ENCODE results near the gene SEPTIN10. TPM values are rescaled to one million over a fixed set of nuclear protein-coding genes. Genes with fewer than 3 reads are reported as not detected.

The SEPTIN10 gene
- total and polyA plus RNA-seq, 5 donors from 2014 or later = 1.1 to 5.6 (median 4.8) TPM

- ATAC-seq (ENCODE audit: low read depth in 2 of 2) = no peak
- Mint-ChIP-seq H3K9me3 (no peaks in the 10 kb centered on the region), H3K27ac (no peak overlapping the region), H3K4me1 (peaks cover 0 to 15% (median 6%) of the 10 kb centered on the region in 4 donors), H3K4me3 (no peak overlapping the region), H3K36me3 (no peaks in the 10 kb centered on the region), H3K27me3 (no peaks in the 10 kb centered on the region)
- Histone ChIP-seq H3K9me3 (ENCODE audit: control insufficient read depth in 2 of 2, low read length in 2 of 2) (no peaks in the 10 kb centered on the region), H3K4me3 (ENCODE audit: low read depth, low read length) (no peak overlapping the region), H3K36me3 (ENCODE audit: control insufficient read depth, insufficient read depth, low read length) (no peaks in the 10 kb centered on the region), H3K27me3 (ENCODE audit: control insufficient read depth, insufficient read depth, low read length) (no peaks in the 10 kb centered on the region), H3K4me1 (ENCODE audit: control insufficient read depth, insufficient read depth, low read length, poor library complexity, severe bottlenecking) (no peaks in the 10 kb centered on the region), H3K27ac (ENCODE audit: insufficient read depth, low read length, poor library complexity, severe bottlenecking) (no peak overlapping the region)
- DNase-seq = no peak
Measured at GRCh38 chr2:109512076-109512475, 101.7 kb downstream of the SEPTIN10 start.

GRCh38 chr2:109511168-109511567, 102.6 kb downstream of the SEPTIN10 start:
- H3K27me3 Mint-ChIP-seq = no peaks in the 10 kb centered on the region
- DNase-seq = no peak
- Histone ChIP-seq H3K36me3 (ENCODE audit: control insufficient read depth, insufficient read depth, low read length) (no peaks in the 10 kb centered on the region), H3K27me3 (ENCODE audit: control insufficient read depth, insufficient read depth, low read length) (no peaks in the 10 kb centered on the region), H3K9me3 (ENCODE audit: control insufficient read depth in 2 of 2, low read length in 2 of 2) (no peaks in the 10 kb centered on the region), H3K4me3 (ENCODE audit: low read depth, low read length) (no peak overlapping the region), H3K27ac (ENCODE audit: insufficient read depth, low read length, poor library complexity, severe bottlenecking) (no peak overlapping the region), H3K4me1 (ENCODE audit: control insufficient read depth, insufficient read depth, low read length, poor library complexity, severe bottlenecking) (no peaks in the 10 kb centered on the region)
- no peak overlapping the region for H3K27ac Mint-ChIP-seq
- no peaks in the 10 kb centered on the region for H3K36me3 Mint-ChIP-seq
- H3K4me1 Mint-ChIP-seq = peaks cover 0 to 15% (median 6%) of the 10 kb centered on the region in 4 donors
- H3K4me3 Mint-ChIP-seq = no peak overlapping the region
- H3K9me3 Mint-ChIP-seq = no peaks in the 10 kb centered on the region
- no peak for ATAC-seq (ENCODE audit: low read depth in 2 of 2)

GRCh38 chr2:109510136-109511028, 103.4 kb downstream of the SEPTIN10 start:
- H3K36me3 ChIP-seq (ENCODE audit: control insufficient read depth, insufficient read depth, low read length) = no peaks in the 10 kb centered on the region
- no peaks in the 10 kb centered on the region for H3K27me3 Mint-ChIP-seq
- no peaks in the 10 kb centered on the region for H3K9me3 ChIP-seq (ENCODE audit: control insufficient read depth in 2 of 2, low read length in 2 of 2)
- no peak overlapping the region for H3K27ac ChIP-seq (ENCODE audit: insufficient read depth, low read length, poor library complexity, severe bottlenecking)
- DNase-seq = peak; percentile 55 to 77 (median 75)
- no peaks in the 10 kb centered on the region for H3K4me1 ChIP-seq (ENCODE audit: control insufficient read depth, insufficient read depth, low read length, poor library complexity, severe bottlenecking)
- H3K4me1 Mint-ChIP-seq = peaks cover 0 to 15% (median 6%) of the 10 kb centered on the region in 4 donors
- no peaks in the 10 kb centered on the region for H3K36me3 Mint-ChIP-seq
- no peaks in the 10 kb centered on the region for H3K9me3 Mint-ChIP-seq
- no peak overlapping the region for H3K4me3 ChIP-seq (ENCODE audit: low read depth, low read length)
- peak; percentile 57 to 60 for ATAC-seq (ENCODE audit: low read depth in 2 of 2)
- H3K27me3 ChIP-seq (ENCODE audit: control insufficient read depth, insufficient read depth, low read length) = no peaks in the 10 kb centered on the region
- no peak overlapping the region for H3K4me3 Mint-ChIP-seq
- H3K27ac Mint-ChIP-seq = peak overlapping the region in 1 of 3 donors; percentile 72

- Mint-ChIP-seq H3K9me3 (no peaks in the 10 kb centered on the region), H3K36me3 (no peaks in the 10 kb centered on the region), H3K27ac (peak overlapping the region in 1 of 3 donors; percentile 83), H3K4me3 (no peak overlapping the region), H3K27me3 (no peaks in the 10 kb centered on the region), H3K4me1 (peaks cover 0 to 8% (median 5%) of the 10 kb centered on the region in 4 donors)
- Histone ChIP-seq H3K27ac (ENCODE audit: insufficient read depth, low read length, poor library complexity, severe bottlenecking) (no peak overlapping the region), H3K27me3 (ENCODE audit: control insufficient read depth, insufficient read depth, low read length) (no peaks in the 10 kb centered on the region), H3K9me3 (ENCODE audit: control insufficient read depth in 2 of 2, low read length in 2 of 2) (no peaks in the 10 kb centered on the region), H3K4me3 (ENCODE audit: low read depth, low read length) (no peak overlapping the region), H3K36me3 (ENCODE audit: control insufficient read depth, insufficient read depth, low read length) (no peaks in the 10 kb centered on the region), H3K4me1 (ENCODE audit: control insufficient read depth, insufficient read depth, low read length, poor library complexity, severe bottlenecking) (no peaks in the 10 kb centered on the region)
- DNase-seq = no peak
- no peak for ATAC-seq (ENCODE audit: low read depth in 2 of 2)
Measured at GRCh38 chr2:109508556-109508955, 105.2 kb downstream of the SEPTIN10 start.

- H3K4me1 Mint-ChIP-seq = peaks cover 0 to 5% (median 2%) of the 10 kb centered on the region in 4 donors
- Histone ChIP-seq H3K4me3 (ENCODE audit: low read depth, low read length) (no peak overlapping the region), H3K4me1 (ENCODE audit: control insufficient read depth, insufficient read depth, low read length, poor library complexity, severe bottlenecking) (no peaks in the 10 kb centered on the region), H3K9me3 (ENCODE audit: control insufficient read depth in 2 of 2, low read length in 2 of 2) (no peaks in the 10 kb centered on the region), H3K36me3 (ENCODE audit: control insufficient read depth, insufficient read depth, low read length) (no peaks in the 10 kb centered on the region), H3K27me3 (ENCODE audit: control insufficient read depth, insufficient read depth, low read length) (no peaks in the 10 kb centered on the region), H3K27ac (ENCODE audit: insufficient read depth, low read length, poor library complexity, severe bottlenecking) (no peak overlapping the region)
- DNase-seq (no peak), ATAC-seq (ENCODE audit: low read depth in 2 of 2) (no peak)
- H3K9me3 Mint-ChIP-seq = peaks cover 0 to under 1% (median 0%) of the 10 kb centered on the region in 7 donors
- H3K27me3 Mint-ChIP-seq = no peaks in the 10 kb centered on the region
- H3K27ac Mint-ChIP-seq = no peak overlapping the region
- H3K4me3 Mint-ChIP-seq = no peak overlapping the region
- no peaks in the 10 kb centered on the region for H3K36me3 Mint-ChIP-seq
Measured at GRCh38 chr2:109507828-109508227, 105.9 kb downstream of the SEPTIN10 start.

- Mint-ChIP-seq H3K27ac (no peak overlapping the region), H3K36me3 (no peaks in the 10 kb centered on the region), H3K9me3 (peaks cover 0 to 2% (median 0%) of the 10 kb centered on the region in 7 donors), H3K4me1 (peaks cover 0 to 5% (median 2%) of the 10 kb centered on the region in 4 donors), H3K27me3 (no peaks in the 10 kb centered on the region), H3K4me3 (no peak overlapping the region)
- Histone ChIP-seq H3K9me3 (ENCODE audit: control insufficient read depth in 2 of 2, low read length in 2 of 2) (no peaks in the 10 kb centered on the region), H3K4me1 (ENCODE audit: control insufficient read depth, insufficient read depth, low read length, poor library complexity, severe bottlenecking) (no peaks in the 10 kb centered on the region), H3K4me3 (ENCODE audit: low read depth, low read length) (no peak overlapping the region), H3K36me3 (ENCODE audit: control insufficient read depth, insufficient read depth, low read length) (no peaks in the 10 kb centered on the region), H3K27ac (ENCODE audit: insufficient read depth, low read length, poor library complexity, severe bottlenecking) (no peak overlapping the region), H3K27me3 (ENCODE audit: control insufficient read depth, insufficient read depth, low read length) (no peaks in the 10 kb centered on the region)
- DNase-seq (no peak), ATAC-seq (ENCODE audit: low read depth in 2 of 2) (no peak)
Measured at GRCh38 chr2:109507217-109507616, 106.5 kb downstream of the SEPTIN10 start.

GRCh38 chr2:109503191-109503590, 110.6 kb downstream of the SEPTIN10 start:
- no peaks in the 10 kb centered on the region for H3K4me1 ChIP-seq (ENCODE audit: control insufficient read depth, insufficient read depth, low read length, poor library complexity, severe bottlenecking)
- Mint-ChIP-seq H3K36me3 (no peaks in the 10 kb centered on the region), H3K9me3 (peaks cover 0 to 2% (median 0%) of the 10 kb centered on the region in 7 donors), H3K27ac (no peak overlapping the region), H3K4me3 (no peak overlapping the region), H3K4me1 (no peaks in the 10 kb centered on the region), H3K27me3 (no peaks in the 10 kb centered on the region)
- H3K27me3 ChIP-seq (ENCODE audit: control insufficient read depth, insufficient read depth, low read length) = no peaks in the 10 kb centered on the region
- H3K27ac ChIP-seq (ENCODE audit: insufficient read depth, low read length, poor library complexity, severe bottlenecking) = no peak overlapping the region
- H3K36me3 ChIP-seq (ENCODE audit: control insufficient read depth, insufficient read depth, low read length) = no peaks in the 10 kb centered on the region
- no peaks in the 10 kb centered on the region for H3K9me3 ChIP-seq (ENCODE audit: control insufficient read depth in 2 of 2, low read length in 2 of 2)
- DNase-seq = no peak
- ATAC-seq (ENCODE audit: low read depth in 2 of 2) = no peak
- no peak overlapping the region for H3K4me3 ChIP-seq (ENCODE audit: low read depth, low read length)

- H3K27ac Mint-ChIP-seq = no peak overlapping the region
- Histone ChIP-seq H3K4me1 (ENCODE audit: control insufficient read depth, insufficient read depth, low read length, poor library complexity, severe bottlenecking) (no peaks in the 10 kb centered on the region), H3K36me3 (ENCODE audit: control insufficient read depth, insufficient read depth, low read length) (no peaks in the 10 kb centered on the region), H3K27ac (ENCODE audit: insufficient read depth, low read length, poor library complexity, severe bottlenecking) (no peak overlapping the region), H3K9me3 (ENCODE audit: control insufficient read depth in 2 of 2, low read length in 2 of 2) (no peaks in the 10 kb centered on the region), H3K4me3 (ENCODE audit: low read depth, low read length) (no peak overlapping the region), H3K27me3 (ENCODE audit: control insufficient read depth, insufficient read depth, low read length) (no peaks in the 10 kb centered on the region)
- H3K4me3 Mint-ChIP-seq = no peak overlapping the region
- peaks cover 3% of the 10 kb centered on the region for H3K36me3 Mint-ChIP-seq
- DNase-seq (no peak), ATAC-seq (ENCODE audit: low read depth in 2 of 2) (no peak)
- H3K9me3 Mint-ChIP-seq = peaks cover 0 to 2% (median 0%) of the 10 kb centered on the region in 7 donors
- no peaks in the 10 kb centered on the region for H3K4me1 Mint-ChIP-seq
- H3K27me3 Mint-ChIP-seq = no peaks in the 10 kb centered on the region
Measured at GRCh38 chr2:109501461-109501860, 112.3 kb downstream of the SEPTIN10 start.
